SK-N-SH (cell line): ENCODE data around the gene AMIGO1. TPM values are rescaled to one million over a fixed set of nuclear protein-coding genes. Genes with fewer than 3 reads are reported as not detected.

Source experiments
- CTCF ChIA-PET: fragments of 300-600, 350-600 bp; formaldehyde crosslinking; extraction: SDS; loops from one replicate; lab custom pipeline; 2021; lab: Yijun Ruan, JAX
- POLR2A ChIA-PET: fragments of 350-600 bp; sonication (Branson Sonifier 250); formaldehyde crosslinking; extraction: SDS; loops from one replicate; lab custom pipeline; 2020; ENCODE audit warnings: antibody characterized with exemption, inconsistent platforms; lab: Yijun Ruan, JAX
- DNase-seq: peaks from one replicate; pipeline ENCODE4 v3.0.0; 2012
- H2AFZ ChIP-seq: fragments of 200-600 bp; sonication (generic); 2 replicates; pipeline ENCODE4 v1.8.1; 2016; ENCODE audit warnings: antibody characterized with exemption, mild to moderate bottlenecking, low read depth
- H3F3A ChIP-seq: fragments of 200-600 bp; sonication (generic); replicated peaks from 2 replicates; pipeline ENCODE3; 2016; ENCODE audit warnings: antibody characterized with exemption, mild to moderate bottlenecking; ENCODE audit not compliant: insufficient read depth
- H3K27ac ChIP-seq, 2 experiments: fragments of 200-500 bp in 1 of 2; fragments of 200-600 bp in 1 of 2; sonication (Bioruptor generic) in 1 of 2; sonication (generic), shearing (Covaris generic) in 1 of 2; 2 replicates each; pipeline versions ENCODE4 v1.5.1 to v1.6.1; 2014 to 2016; ENCODE audit warnings: low read depth in 2 of 2, inconsistent platforms in 1 of 2, low read length in 1 of 2, mild to moderate bottlenecking in 1 of 2, mixed read lengths in 1 of 2
- H3K27me3 ChIP-seq: fragments of 200-600 bp; sonication (generic), shearing (Covaris generic); 2 replicates; pipeline ENCODE4 v1.6.1; 2016; ENCODE audit warnings: mixed run types; ENCODE audit not compliant: insufficient read depth
- H3K36me3 ChIP-seq, 2 experiments: fragments of 200-500 bp in 1 of 2; fragments of 200-600 bp in 1 of 2; sonication (Bioruptor generic) in 1 of 2; sonication (generic) in 1 of 2; replicated peaks in 1 of 2; 2 replicates each; pipeline versions ENCODE3 to v1.5.1; 2014 to 2016; ENCODE audit warnings: low read length in 1 of 2, mild to moderate bottlenecking in 1 of 2; ENCODE audit not compliant: insufficient read depth in 2 of 2, control insufficient read depth in 1 of 2
- H3K4me1 ChIP-seq, 2 experiments: fragments of 200-500 bp in 1 of 2; fragments of 200-600 bp in 1 of 2; sonication (Bioruptor generic) in 1 of 2; sonication (generic), shearing (Covaris generic) in 1 of 2; 2 replicates each; pipeline versions ENCODE4 v1.5.1 to v1.6.1; 2014 to 2016; ENCODE audit warnings: low read depth in 1 of 2, low read length in 1 of 2, mixed run types in 1 of 2; ENCODE audit not compliant: insufficient read depth in 2 of 2, control insufficient read depth in 1 of 2
- H3K4me2 ChIP-seq: fragments of 200-600 bp; sonication (generic), shearing (Covaris generic); 2 replicates; pipeline ENCODE4 v1.6.1; 2017; ENCODE audit warnings: mixed run types
- H3K4me3 ChIP-seq, 2 experiments: fragments of 200-500 bp in 1 of 2; fragments of 200-600 bp in 1 of 2; sonication (Bioruptor generic) in 1 of 2; sonication (generic), shearing (Covaris generic) in 1 of 2; 2 replicates each; pipeline versions ENCODE4 v1.5.1 to v1.8.1; 2014 to 2016; ENCODE audit warnings: low read depth in 2 of 2, inconsistent platforms in 1 of 2, low read length in 1 of 2, mild to moderate bottlenecking in 1 of 2, mixed read lengths in 1 of 2, moderate library complexity in 1 of 2
- H3K79me2 ChIP-seq: fragments of 200-600 bp; sonication (generic); 2 replicates; pipeline ENCODE4 v1.8.1; 2017; ENCODE audit warnings: mild to moderate bottlenecking; ENCODE audit not compliant: insufficient read depth
- H3K9ac ChIP-seq: fragments of 200-600 bp; sonication (generic); 2 replicates; pipeline ENCODE4 v1.6.1; 2017; ENCODE audit warnings: mixed run types
- H3K9me2 ChIP-seq: fragments of 200-600 bp; sonication (generic); 2 replicates; pipeline ENCODE4 v1.6.1; 2017; ENCODE audit warnings: mixed run types
- H3K9me3 ChIP-seq: fragments of 200-600 bp; sonication (generic); 2 replicates; pipeline ENCODE4 v1.6.1; 2017; ENCODE audit warnings: mixed run types, mild to moderate bottlenecking, moderate library complexity
- H4K20me1 ChIP-seq: fragments of 200-600 bp; sonication (generic); 2 replicates; pipeline ENCODE4 v1.6.1; 2017; ENCODE audit warnings: mild to moderate bottlenecking, mixed run types; ENCODE audit not compliant: insufficient read depth
- CHD2 ChIP-seq: fragments of 150-350 bp; IDR thresholded peaks from 2 replicates; pipeline ENCODE4 v1.6.1; 2018; ENCODE audit warnings: low read length; ENCODE audit not compliant: partially characterized antibody
- CTCF ChIP-seq: fragments of 200-600 bp; sonication (generic); IDR thresholded peaks from 2 replicates; pipeline ENCODE4 v1.6.1; 2017; ENCODE audit warnings: antibody characterized with exemption, mild to moderate bottlenecking, moderate library complexity
- ELF1 ChIP-seq: IDR thresholded peaks from 2 replicates; pipeline ENCODE4 v1.4.0; 2012
- GABPA ChIP-seq: IDR thresholded peaks from 2 replicates; pipeline ENCODE4 v1.4.0; 2012; ENCODE audit warnings: low read depth, mild to moderate bottlenecking
- JUND ChIP-seq: IDR thresholded peaks from 2 replicates; pipeline ENCODE4 v1.4.0; 2012
- MXI1 ChIP-seq: IDR thresholded peaks from 2 replicates; pipeline ENCODE4 v1.6.1; 2012; ENCODE audit warnings: mild to moderate bottlenecking, low read depth, low read length, improper control_type of control experiment
- NFIC ChIP-seq: IDR thresholded peaks from 2 replicates; pipeline ENCODE4 v1.4.0; 2012; ENCODE audit warnings: borderline replicate concordance
- PBX3 ChIP-seq: IDR thresholded peaks from 2 replicates; pipeline ENCODE4; 2012
- POLR2AphosphoS5 ChIP-seq: IDR thresholded peaks from 2 replicates; pipeline ENCODE4 v1.6.1; 2012; ENCODE audit warnings: low read depth, low read length
- RAD21 ChIP-seq: IDR thresholded peaks from 2 replicates; pipeline ENCODE4 v1.6.1; 2012; ENCODE audit warnings: mild to moderate bottlenecking, low read length
- RCOR1 ChIP-seq: fragments of 150-350 bp; IDR thresholded peaks from 2 replicates; pipeline ENCODE4 v1.6.1; 2017; ENCODE audit warnings: antibody characterized with exemption, low read length
- RFX5 ChIP-seq: IDR thresholded peaks from 2 replicates; pipeline ENCODE4 v1.6.1; 2012; ENCODE audit warnings: mild to moderate bottlenecking, improper control_type of control experiment, low read length
- RXRA ChIP-seq: IDR thresholded peaks from 2 replicates; pipeline ENCODE4 v1.4.0; 2012; ENCODE audit warnings: low read depth, mild to moderate bottlenecking, borderline replicate concordance
- SIN3A ChIP-seq: IDR thresholded peaks from 2 replicates; pipeline ENCODE4 v1.6.1; 2012; ENCODE audit warnings: low read depth, mild to moderate bottlenecking, low read length, moderate library complexity, borderline replicate concordance
- SMC3 ChIP-seq: IDR thresholded peaks from 2 replicates; pipeline ENCODE4 v1.6.1; 2012; ENCODE audit warnings: low read depth, low read length, improper control_type of control experiment
- TAF1 ChIP-seq: IDR thresholded peaks from 2 replicates; pipeline ENCODE4 v1.6.1; 2012; ENCODE audit warnings: low read depth, mild to moderate bottlenecking, low read length, moderate library complexity, borderline replicate concordance
- TCF12 ChIP-seq: IDR thresholded peaks from 2 replicates; pipeline ENCODE4 v1.4.0; 2012
- TEAD4 ChIP-seq: IDR thresholded peaks from 2 replicates; pipeline ENCODE4 v1.4.0; 2012; ENCODE audit warnings: mild to moderate bottlenecking, borderline replicate concordance; ENCODE audit not compliant: insufficient read depth
- YY1 ChIP-seq: IDR thresholded peaks from 2 replicates; pipeline ENCODE4 v1.4.0; 2012; ENCODE audit warnings: low read depth, mild to moderate bottlenecking
- WGBS: methylation state at CpG from one replicate; pipeline ENCODE4 v1.1.6; 2017; ENCODE audit warnings: low lambda C conversion rate; 5-methylcytosine and 5-hydroxymethylcytosine counted together
- polyA plus RNA-seq, 3 experiments: library from polyadenylated mRNA; depleted of rRNA; stranded (reverse); fragments of >200 nt; gene quantifications; 2 replicates each; pipeline ENCODE4 v1.2.3, GENCODE V29; 2012
- TF ChIP-seq, protein P1 (sequence below): IDR thresholded peaks from 2 replicates; pipeline ENCODE4 v1.4.0; 2012; ENCODE audit warnings: low read depth, borderline replicate concordance

AMIGO1 gene
- polyA plus RNA-seq, 1 of the 3 experiments (the other 2 are of a cell fraction), result 0.95 TPM

GRCh38 chr1:109546311-109547109 is 37.0 kb upstream of the AMIGO1 start:
- H3K9ac ChIP-seq, result peak overlapping the region; percentile 93
- DNase-seq, result peak; percentile 94
- POLR2A ChIA-PET, result interaction anchor here (0.7 to 2.6 kb wide), 5 partner anchors 74 to 438 kb away, joined by 3 to 17 read pairs (median 3); partner anchors contain the start of gene AHCYL1
- no peaks in the 10 kb centered on the region for H3K9me2 ChIP-seq
- peak overlapping the region; percentile 88 to 93 for H3K27ac ChIP-seq
- peaks cover 0 to 20% of the 10 kb centered on the region in 2 experiments; a peak in 2 of 4 replicates for H3K4me1 ChIP-seq
- no peaks in the 10 kb centered on the region for H3K27me3 ChIP-seq
- H3F3A ChIP-seq, result peaks cover 4% of the 10 kb centered on the region
- 25% methylated on average over 5 of the region's 5 CpGs for WGBS
- peaks cover 26% of the 10 kb centered on the region for H4K20me1 ChIP-seq
- TF ChIP-seq SMC3 (peak; percentile 94), MXI1 (0 out of 2 replicates have a peak, but pooled peaks have one; percentile 54), POLR2AphosphoS5 (peak; percentile 50; the same call in 1 of the 2 replicates), ELF1 (no peak), JUND (no peak), NFIC (no peak), RCOR1 (peak; percentile 39; the same call in 1 of the 2 replicates), CHD2 (peak; percentile 21), PBX3 (no peak; the same call in 1 of the 2 replicates), CTCF (peak; percentile 89), YY1 (peak; percentile 92), RAD21 (peak; percentile 99)
- H2AFZ ChIP-seq, result peak overlapping the region; percentile 71
- no peaks in the 10 kb centered on the region for H3K9me3 ChIP-seq
- peak overlapping the region; percentile 80 for H3K4me2 ChIP-seq
- H3K36me3 ChIP-seq, result peaks cover 0 to under 1% of the 10 kb centered on the region in 2 experiments
- peaks cover 45% of the 10 kb centered on the region for H3K79me2 ChIP-seq
- H3K4me3 ChIP-seq, result peak overlapping the region; percentile 80 to 88
- CTCF ChIA-PET, result interaction anchor here (0.6 to 26.3 kb wide), 45 partner anchors 9 to 465 kb away, joined by 3 to 1710 read pairs (median 5); partner anchors contain the start of genes AHCYL1, AMIGO1, AMPD2 and ATXN7L2

GRCh38 chr1:109543988-109544735 is 34.6 kb upstream of the AMIGO1 start:
- peaks cover 4% of the 10 kb centered on the region for H3F3A ChIP-seq
- 72% methylated on average over 7 of the region's 14 CpGs for WGBS
- H3K79me2 ChIP-seq, result peaks cover 22% of the 10 kb centered on the region
- POLR2A ChIA-PET, result no interaction called here
- CTCF ChIA-PET, result interaction anchor here (0.7 to 26.3 kb wide), 9 partner anchors 10 to 440 kb away, joined by 3 to 1710 read pairs (median 53); partner anchors contain the start of genes AHCYL1, AMIGO1, ATXN7L2 and CYB561D1
- no peak overlapping the region for H3K4me3 ChIP-seq
- no peaks in the 10 kb centered on the region for H3K9me2 ChIP-seq
- no peak overlapping the region for H3K9ac ChIP-seq
- no peak overlapping the region for H2AFZ ChIP-seq
- H3K4me1 ChIP-seq, result peaks cover 0 to 17% of the 10 kb centered on the region in 2 experiments; a peak in 2 of 4 replicates
- no peaks in the 10 kb centered on the region for H3K9me3 ChIP-seq
- H3K4me2 ChIP-seq, result no peak overlapping the region
- H3K27me3 ChIP-seq, result no peaks in the 10 kb centered on the region
- H4K20me1 ChIP-seq, result peaks cover 2% of the 10 kb centered on the region
- DNase-seq, result no peak
- no peak overlapping the region for H3K27ac ChIP-seq
- no peaks in the 10 kb centered on the region for H3K36me3 ChIP-seq
- TF ChIP-seq TEAD4 (no peak), JUND (no peak), RXRA (no peak), CHD2 (no peak), GABPA (no peak), TCF12 (no peak), RFX5 (no peak), PBX3 (no peak), SIN3A (no peak), TAF1 (no peak)
- TF ChIP-seq, protein P1, sequence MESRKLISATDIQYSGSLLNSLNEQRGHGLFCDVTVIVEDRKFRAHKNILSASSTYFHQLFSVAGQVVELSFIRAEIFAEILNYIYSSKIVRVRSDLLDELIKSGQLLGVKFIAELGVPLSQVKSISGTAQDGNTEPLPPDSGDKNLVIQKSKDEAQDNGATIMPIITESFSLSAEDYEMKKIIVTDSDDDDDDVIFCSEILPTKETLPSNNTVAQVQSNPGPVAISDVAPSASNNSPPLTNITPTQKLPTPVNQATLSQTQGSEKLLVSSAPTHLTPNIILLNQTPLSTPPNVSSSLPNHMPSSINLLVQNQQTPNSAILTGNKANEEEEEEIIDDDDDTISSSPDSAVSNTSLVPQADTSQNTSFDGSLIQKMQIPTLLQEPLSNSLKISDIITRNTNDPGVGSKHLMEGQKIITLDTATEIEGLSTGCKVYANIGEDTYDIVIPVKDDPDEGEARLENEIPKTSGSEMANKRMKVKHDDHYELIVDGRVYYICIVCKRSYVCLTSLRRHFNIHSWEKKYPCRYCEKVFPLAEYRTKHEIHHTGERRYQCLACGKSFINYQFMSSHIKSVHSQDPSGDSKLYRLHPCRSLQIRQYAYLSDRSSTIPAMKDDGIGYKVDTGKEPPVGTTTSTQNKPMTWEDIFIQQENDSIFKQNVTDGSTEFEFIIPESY, result no peak
